Stomach smooth muscle (tissue), 2 donors: ENCODE results near the gene DECR2.
"Not testable (repeated sequence)": the region's sequence is repeated elsewhere in the genome, so short reads cannot be mapped to it uniquely, and the experiment has no call there.

Experiments
- H3K27ac ChIP-seq: one replicate; pipeline ENCODE4 v1.7.0; 2013; ENCODE audit warnings: mild to moderate bottlenecking, low read length, inconsistent platforms
- H3K27me3 ChIP-seq, 2 donors: one replicate each; pipeline ENCODE4 v1.7.0; 2013; ENCODE audit warnings: low read length in 2 of 2; ENCODE audit not compliant: insufficient read depth in 2 of 2, control insufficient read depth in 1 of 2
- H3K36me3 ChIP-seq, 2 donors: one replicate each; pipeline ENCODE4 v1.7.0; 2013; ENCODE audit warnings: low read length in 2 of 2; ENCODE audit not compliant: control insufficient read depth in 2 of 2, insufficient read depth in 2 of 2
- H3K4me1 ChIP-seq: one replicate; pipeline ENCODE4 v1.7.0; 2013; ENCODE audit warnings: low read length; ENCODE audit not compliant: control insufficient read depth, insufficient read depth
- H3K4me3 ChIP-seq, 2 donors: one replicate each; pipeline ENCODE4 v1.7.0; 2013; ENCODE audit warnings: low read length in 2 of 2
- H3K9ac ChIP-seq, 2 donors: one replicate each; pipeline ENCODE4 v1.7.0; 2013; ENCODE audit warnings: low read length in 2 of 2, mild to moderate bottlenecking in 1 of 2
- H3K9me3 ChIP-seq, 2 donors: one replicate each; pipeline ENCODE4 v1.7.0; 2013; ENCODE audit warnings: low read length in 2 of 2; ENCODE audit not compliant: control insufficient read depth in 2 of 2
- donor health status: healthy.
- donor health status: Pancreatic carcinoma.

Gene DECR2

DNA sequence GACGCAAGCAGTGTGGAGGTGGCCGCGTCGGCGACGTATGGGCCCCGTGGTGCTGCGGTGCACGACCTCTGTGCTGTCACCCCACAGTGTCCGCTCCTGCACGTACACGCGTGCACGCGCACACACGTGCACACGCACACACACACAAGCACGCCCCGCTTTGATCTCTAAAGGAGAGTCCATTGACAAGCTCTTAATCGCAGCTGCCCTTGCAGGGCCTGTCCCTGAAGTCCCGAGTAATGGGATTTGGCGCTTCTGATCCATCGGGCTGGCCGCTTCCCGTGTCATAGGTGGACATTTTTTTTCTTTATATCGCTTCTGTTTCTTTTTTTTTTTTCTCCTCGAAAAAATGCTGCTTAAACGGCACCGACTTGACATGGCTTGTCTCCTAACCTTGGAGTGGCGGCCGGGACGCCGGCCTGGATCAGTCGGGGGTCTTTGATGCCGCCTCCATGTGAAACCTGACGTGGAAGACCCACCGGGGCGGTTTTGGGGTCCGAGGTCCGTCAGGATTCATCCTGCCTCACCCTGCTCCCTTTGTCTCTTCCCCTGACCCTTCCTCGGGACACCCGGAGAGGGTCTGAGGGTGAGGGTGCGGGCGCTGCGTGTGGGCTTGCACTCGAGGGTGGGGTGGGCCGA lies 40.9 kb upstream of the DECR2 start:
- no peak overlapping the region for H3K9ac ChIP-seq
- H3K36me3 ChIP-seq, result no peaks in the 10 kb centered on the region
- H3K9me3 ChIP-seq, result no peaks in the 10 kb centered on the region
- no peak overlapping the region for H3K4me3 ChIP-seq
- H3K27me3 ChIP-seq, result peaks cover 9 to 10% of the 10 kb centered on the region in 2 donors
- H3K27ac ChIP-seq, result no peak overlapping the region
- H3K4me1 ChIP-seq, result no peaks in the 10 kb centered on the region

DNA sequence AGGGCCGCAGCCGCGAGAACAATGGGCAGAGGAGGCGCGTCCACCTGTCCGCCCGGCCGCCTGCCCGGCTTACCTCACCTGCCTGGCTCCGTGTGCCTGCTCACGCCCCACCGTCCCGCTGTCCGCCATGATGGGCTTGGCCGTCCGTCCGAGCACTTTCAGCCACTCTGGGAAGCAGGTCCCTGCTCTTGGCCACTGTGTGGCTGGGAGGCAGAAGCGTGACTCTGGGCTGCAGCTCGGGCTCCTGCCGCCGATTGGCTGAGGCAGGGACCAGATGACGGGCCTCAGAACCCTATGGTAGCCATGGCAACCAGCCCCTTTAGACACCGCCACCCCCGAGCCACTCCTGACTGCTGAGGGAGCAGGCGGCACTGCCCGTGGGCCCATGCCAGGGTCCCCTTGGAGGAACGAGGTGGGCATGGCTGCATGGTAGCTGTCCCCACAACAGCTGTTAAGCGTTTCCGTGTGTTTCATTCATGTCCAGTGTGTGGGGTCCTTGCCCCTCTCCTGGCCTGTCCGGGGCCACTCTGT lies 40.3 kb upstream of the DECR2 start:
- no peaks in the 10 kb centered on the region for H3K4me1 ChIP-seq
- H3K4me3 ChIP-seq, result no peak overlapping the region
- H3K36me3 ChIP-seq, result peaks cover under 1 to 1% of the 10 kb centered on the region in 2 donors
- H3K27ac ChIP-seq, result no peak overlapping the region
- peaks cover 9 to 10% of the 10 kb centered on the region in 2 donors for H3K27me3 ChIP-seq
- no peak overlapping the region for H3K9ac ChIP-seq
- H3K9me3 ChIP-seq, result no peaks in the 10 kb centered on the region

DNA sequence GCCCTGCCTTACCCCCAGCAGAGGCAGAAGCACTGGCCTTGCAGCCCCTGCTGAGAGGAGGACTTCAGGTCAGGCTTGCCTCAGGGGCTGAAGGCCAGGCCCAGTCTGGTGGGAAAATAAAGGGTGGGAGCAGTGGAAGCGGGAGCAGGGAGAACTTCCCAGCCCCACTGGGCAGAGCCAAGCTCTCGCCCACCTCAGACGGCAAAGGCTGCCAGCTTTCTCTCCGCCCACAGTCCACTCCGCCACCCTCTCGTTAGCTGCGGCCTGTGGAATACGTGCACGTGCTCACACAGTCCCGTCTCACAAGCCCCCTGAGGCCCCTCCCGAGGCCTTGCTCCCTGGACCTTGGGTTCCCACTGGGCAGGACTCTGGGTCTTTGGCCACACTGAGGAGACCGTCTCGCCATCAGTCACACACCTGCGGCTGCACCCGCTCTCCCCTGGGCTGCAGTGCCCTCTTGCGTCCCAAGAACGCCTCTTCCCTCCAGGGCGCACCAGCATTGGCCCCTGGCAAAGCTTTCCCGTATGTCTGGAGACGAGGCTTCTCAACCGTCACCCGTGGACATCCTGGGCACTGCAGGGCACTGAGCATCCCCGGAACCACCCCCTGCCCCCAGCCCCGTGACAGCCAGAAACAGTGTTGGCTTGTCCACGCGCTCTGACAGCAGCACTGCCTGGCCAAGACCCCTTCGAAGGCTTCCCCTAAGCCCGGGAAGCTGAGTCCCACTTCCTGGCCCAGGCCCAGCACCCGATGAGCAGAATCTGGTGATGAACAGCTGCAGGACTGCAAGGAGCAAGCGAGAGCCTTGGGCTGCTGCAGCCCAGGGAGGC lies 39.6 kb upstream of the DECR2 start:
- Histone ChIP-seq H3K4me1 (no peaks in the 10 kb centered on the region), H3K27me3 (peaks cover 9 to 10% of the 10 kb centered on the region in 2 donors), H3K9me3 (no peaks in the 10 kb centered on the region), H3K9ac (no peak overlapping the region), H3K27ac (no peak overlapping the region), H3K4me3 (no peak overlapping the region), H3K36me3 (peaks cover 5 to 6% of the 10 kb centered on the region in 2 donors)

DNA sequence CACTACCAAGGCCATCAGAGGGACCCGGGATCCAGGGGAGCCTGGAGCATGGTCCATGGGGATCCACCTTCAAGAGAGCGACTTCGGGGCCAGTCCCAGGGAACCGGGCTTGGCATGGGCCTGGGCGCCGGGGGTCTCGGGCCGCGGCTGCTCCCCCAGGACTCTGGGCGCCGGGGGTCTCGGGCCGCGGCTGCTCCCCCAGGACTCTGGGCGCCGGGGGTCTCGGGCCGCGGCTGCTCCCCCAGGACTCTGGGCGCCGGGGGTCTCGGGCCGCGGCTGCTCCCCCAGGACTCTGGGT lies 39.0 kb upstream of the DECR2 start:
- not testable (repeated sequence) for H3K27me3 ChIP-seq, H3K4me3 ChIP-seq, H3K9ac ChIP-seq, H3K4me1 ChIP-seq, H3K9me3 ChIP-seq, H3K27ac ChIP-seq
- H3K36me3 ChIP-seq, result peaks cover 9 to 10% of the 10 kb centered on the region in 2 donors

DNA sequence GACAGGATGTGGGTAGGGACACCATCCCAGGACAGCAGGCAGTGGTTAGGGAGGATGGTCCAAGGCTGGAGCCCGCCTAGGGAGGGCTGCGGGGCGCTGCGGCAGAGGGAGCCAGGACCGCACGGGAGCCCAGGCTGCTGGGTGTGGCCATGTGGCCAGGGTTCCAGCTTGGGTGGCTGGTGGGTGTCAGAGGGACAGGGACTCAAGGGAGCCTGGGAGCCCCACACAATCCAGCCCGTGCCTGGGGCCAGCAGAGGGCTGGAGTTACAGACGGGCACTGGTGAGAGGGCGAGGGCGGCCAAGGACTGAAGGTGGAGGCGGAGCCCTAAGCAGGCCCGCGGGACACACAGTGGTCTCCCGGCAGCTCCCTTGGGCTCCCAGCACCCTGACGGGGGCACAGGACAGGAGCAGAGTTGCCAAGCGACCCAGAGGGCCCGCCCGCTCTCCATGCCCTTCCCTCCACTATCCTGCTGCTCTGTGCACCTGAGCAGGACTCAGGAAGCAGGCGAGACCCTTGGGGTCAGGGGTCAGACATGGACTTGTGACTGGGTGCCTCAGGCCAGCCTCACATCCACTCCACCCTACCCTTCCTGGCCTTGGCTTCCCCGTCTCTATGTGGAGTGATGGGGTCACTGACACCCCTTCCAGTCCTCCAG lies 38.4 kb upstream of the DECR2 start:
- no peaks in the 10 kb centered on the region for H3K9me3 ChIP-seq
- no peak overlapping the region for H3K4me3 ChIP-seq
- peaks cover 9 to 10% of the 10 kb centered on the region in 2 donors for H3K27me3 ChIP-seq
- H3K36me3 ChIP-seq, result peaks cover 14 to 16% of the 10 kb centered on the region in 2 donors
- no peaks in the 10 kb centered on the region for H3K4me1 ChIP-seq
- H3K27ac ChIP-seq, result no peak overlapping the region
- no peak overlapping the region for H3K9ac ChIP-seq

DNA sequence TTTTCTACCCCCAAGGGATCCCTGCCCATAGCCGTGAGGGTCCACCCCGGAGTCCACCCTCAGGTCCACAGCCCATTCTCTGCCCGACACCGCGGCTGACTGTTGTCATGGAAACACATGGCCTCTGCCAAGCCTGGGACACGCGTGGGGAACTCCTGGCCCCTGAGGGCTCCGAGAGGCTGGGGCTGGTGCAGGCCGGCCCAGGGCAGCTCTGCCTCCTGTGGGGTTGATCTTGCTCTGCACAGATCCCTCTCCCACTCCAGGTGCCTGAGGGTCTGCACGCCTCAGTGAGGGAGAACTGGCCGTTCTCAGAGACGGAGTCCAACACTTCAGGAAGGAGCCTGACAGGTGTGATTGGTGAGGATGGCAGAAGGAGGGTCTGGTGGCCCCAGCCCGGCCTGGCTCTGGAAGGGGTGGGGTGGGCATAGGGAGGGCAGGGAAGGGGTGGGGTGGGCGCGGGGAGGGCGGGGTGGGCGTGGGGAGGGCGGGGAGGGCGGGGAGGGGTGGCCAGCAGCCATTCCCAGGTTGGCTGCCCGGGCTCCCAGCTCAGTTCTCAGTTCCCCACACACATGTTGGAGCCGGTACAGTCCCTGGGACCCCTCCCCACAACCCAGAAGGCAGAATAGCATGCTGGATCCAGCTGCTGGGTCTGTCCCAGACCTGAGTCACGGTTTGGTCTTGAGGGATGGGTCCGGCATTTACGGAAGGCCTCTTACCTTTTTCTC lies 37.8 kb upstream of the DECR2 start:
- Histone ChIP-seq H3K4me3 (no peak overlapping the region), H3K27ac (no peak overlapping the region), H3K27me3 (peaks cover 9 to 10% of the 10 kb centered on the region in 2 donors), H3K9ac (no peak overlapping the region), H3K9me3 (no peaks in the 10 kb centered on the region), H3K4me1 (no peaks in the 10 kb centered on the region), H3K36me3 (peaks cover 16 to 23% of the 10 kb centered on the region in 2 donors)

DNA sequence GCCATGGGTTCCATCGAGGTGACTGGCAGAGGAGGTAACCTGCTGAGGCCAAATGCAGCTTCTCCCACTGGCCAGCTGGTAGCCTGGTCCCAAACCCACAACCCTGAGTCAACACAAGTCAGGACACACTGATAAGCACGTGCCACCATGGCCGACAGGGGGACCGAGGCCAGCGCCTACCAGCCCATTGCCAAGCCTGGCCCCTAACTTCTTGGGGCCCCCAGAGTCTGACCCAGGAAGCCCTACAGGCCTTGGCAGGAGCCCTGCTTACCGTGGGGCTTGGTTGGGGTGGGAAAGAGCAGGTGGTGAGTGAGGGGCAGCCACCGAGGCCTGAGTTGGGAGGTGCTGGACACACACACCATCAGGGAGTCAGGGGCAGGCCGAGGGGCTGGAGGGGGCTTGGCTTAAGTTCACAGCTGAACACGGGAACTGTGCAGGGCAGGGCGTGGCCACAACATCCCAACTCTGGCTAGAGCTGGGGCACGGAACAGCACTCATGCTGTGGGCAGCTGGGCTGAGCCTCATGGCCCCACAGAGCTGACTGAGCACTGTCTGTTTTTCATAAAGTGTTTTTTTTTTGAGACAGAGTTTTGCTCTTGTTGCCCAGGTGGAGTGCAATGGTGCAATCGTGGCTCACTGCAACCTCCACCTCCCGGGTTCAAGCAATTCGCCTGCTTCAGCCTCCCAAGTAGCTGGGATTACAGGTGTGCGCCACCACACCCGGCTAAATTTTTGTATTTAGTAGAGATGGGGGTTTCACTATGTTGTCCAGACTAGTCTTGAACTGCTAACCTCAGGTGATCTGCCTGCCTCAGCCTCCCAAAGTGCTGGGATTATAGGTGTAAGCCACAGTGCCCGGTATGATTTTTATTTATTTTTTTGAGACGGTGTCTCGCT lies 36.8 kb upstream of the DECR2 start:
- H3K4me3 ChIP-seq, result no peak overlapping the region
- H3K9me3 ChIP-seq, result no peaks in the 10 kb centered on the region
- peaks cover 6% of the 10 kb centered on the region for H3K4me1 ChIP-seq
- H3K9ac ChIP-seq, result no peak overlapping the region
- no peak overlapping the region for H3K27ac ChIP-seq
- peaks cover 9 to 10% of the 10 kb centered on the region in 2 donors for H3K27me3 ChIP-seq
- peaks cover 18 to 23% of the 10 kb centered on the region in 2 donors for H3K36me3 ChIP-seq

DNA sequence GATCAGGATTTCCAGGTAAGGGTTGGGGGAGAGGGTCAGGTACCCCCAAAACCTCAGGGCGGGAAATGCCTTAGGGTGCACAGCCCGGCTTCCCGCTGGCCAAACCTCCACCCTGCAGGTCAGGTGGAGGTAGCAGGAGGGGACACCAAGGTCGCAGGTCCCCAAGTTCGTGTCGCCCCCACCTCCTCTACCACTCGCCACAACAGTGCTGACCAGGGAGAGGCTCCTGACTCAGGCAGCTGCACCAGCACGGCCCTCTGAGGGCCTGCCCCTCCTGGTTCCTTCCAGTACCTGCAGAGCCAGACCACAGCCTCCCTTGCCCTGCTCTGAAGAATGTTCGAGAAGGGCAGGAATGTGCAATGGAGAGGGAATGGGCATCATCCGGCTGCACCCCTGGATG lies 35.2 kb upstream of the DECR2 start:
- Histone ChIP-seq H3K4me3 (no peak overlapping the region), H3K27ac (no peak overlapping the region), H3K4me1 (peaks cover 13% of the 10 kb centered on the region), H3K9me3 (no peaks in the 10 kb centered on the region), H3K27me3 (peaks cover 9 to 10% of the 10 kb centered on the region in 2 donors), H3K36me3 (peaks cover 19 to 24% of the 10 kb centered on the region in 2 donors), H3K9ac (no peak overlapping the region)

DNA sequence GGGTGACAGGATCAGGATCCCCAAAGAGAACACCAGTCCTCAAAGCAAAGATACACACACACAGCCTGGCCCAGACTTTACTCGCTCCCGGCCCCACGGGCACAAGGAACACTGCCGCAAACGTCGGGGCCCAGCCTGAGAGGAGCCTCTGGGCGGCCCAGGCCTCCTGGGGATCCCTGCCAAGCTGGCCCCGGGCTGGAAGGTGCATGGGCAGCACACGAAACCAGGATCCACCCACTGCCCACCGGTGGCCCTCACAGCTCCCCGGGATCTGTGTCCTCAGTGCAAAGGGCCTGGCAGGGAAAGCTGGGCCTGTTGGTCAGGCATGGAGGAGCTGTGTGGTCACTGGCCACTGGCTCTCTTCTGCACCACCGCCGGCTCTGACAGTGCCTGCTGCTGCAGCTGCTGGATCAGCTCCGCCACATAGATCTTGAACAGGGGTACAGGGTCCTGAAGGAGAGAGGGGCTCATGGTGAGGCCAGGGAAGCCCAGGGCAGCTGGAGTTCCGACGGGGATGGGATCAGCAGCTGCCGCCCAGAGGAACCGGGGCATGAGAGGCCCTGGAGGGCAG lies 34.3 kb upstream of the DECR2 start:
- no peak overlapping the region for H3K4me3 ChIP-seq
- peaks cover 23 to 30% of the 10 kb centered on the region in 2 donors for H3K36me3 ChIP-seq
- peaks cover 13% of the 10 kb centered on the region for H3K4me1 ChIP-seq
- no peak overlapping the region for H3K27ac ChIP-seq
- no peaks in the 10 kb centered on the region for H3K9me3 ChIP-seq
- peaks cover 7 to 9% of the 10 kb centered on the region in 2 donors for H3K27me3 ChIP-seq
- H3K9ac ChIP-seq, result no peak overlapping the region
